WTC11 (cell line): ENCODE data around the gene ITGA1. TPM values are rescaled to one million over a fixed set of nuclear protein-coding genes. Genes with fewer than 3 reads are reported as not detected.

Experiments
- ATAC-seq: fragments of 200-7000 bp; cut with Tn5 transposase; 2 replicates; pipeline ENCODE4 v1.10.0; 2021; ENCODE audit warnings: mild to moderate bottlenecking, moderate library complexity
- CTCF ChIA-PET: fragments of 300-600 bp; sonication (Branson Sonifier 250); formaldehyde crosslinking; loops from one replicate; lab custom pipeline; 2021; ENCODE audit warnings: antibody characterized with exemption; lab: Charles Lee
- POLR2A ChIA-PET: fragments of 350-600 bp; sonication (Branson Sonifier 250); formaldehyde crosslinking; loops from one replicate; lab custom pipeline; 2021; ENCODE audit warnings: antibody characterized with exemption; lab: Charles Lee
- DNase-seq: peaks from one replicate; pipeline ENCODE4 v3.0.0; 2021; ENCODE audit warnings: low spot score
- H3K27ac Mint-ChIP-seq: 2 replicates; pipeline ENCODE4 v1.8.0; 2021; ENCODE audit warnings: mixed read lengths
- H3K27me3 Mint-ChIP-seq: 2 replicates; pipeline ENCODE4 v1.8.0; 2021; ENCODE audit warnings: low read depth, mild to moderate bottlenecking, moderate library complexity, mixed read lengths
- H3K36me3 Mint-ChIP-seq: 2 replicates; pipeline ENCODE4 v1.8.0; 2021; ENCODE audit warnings: mixed read lengths
- H3K4me1 Mint-ChIP-seq: 2 replicates; pipeline ENCODE4 v1.8.0; 2022; ENCODE audit warnings: mixed read lengths
- H3K4me3 Mint-ChIP-seq: 2 replicates; pipeline ENCODE4 v1.8.0; 2021; ENCODE audit warnings: mild to moderate bottlenecking, moderate library complexity, mixed read lengths
- H3K9me3 Mint-ChIP-seq: 2 replicates; pipeline ENCODE4 v1.8.0; 2021; ENCODE audit warnings: mixed read lengths
- CBFB ChIP-seq: sonication (generic); formaldehyde crosslinking; IDR thresholded peaks from 2 replicates; pipeline ENCODE4 v1.8.1; 2022; ENCODE audit warnings: mild to moderate bottlenecking, low read depth, missing genetic modification reagents
- CDX4 ChIP-seq: fragments of 250-450 bp; sonication (Bioruptor Pico); IDR thresholded peaks from 2 replicates; pipeline ENCODE4 v1.9.0; 2021; ENCODE audit warnings: moderate library complexity, mild to moderate bottlenecking, inconsistent platforms, borderline replicate concordance
- ELF4 ChIP-seq: sonication (generic); formaldehyde crosslinking; IDR thresholded peaks from 2 replicates; pipeline ENCODE4 v1.8.1; 2022; ENCODE audit warnings: low read depth, mild to moderate bottlenecking, moderate library complexity, missing genetic modification reagents
- FOXJ3 ChIP-seq: sonication (generic); formaldehyde crosslinking; IDR thresholded peaks from 2 replicates; pipeline ENCODE4 v1.9.0; 2021; ENCODE audit warnings: missing genetic modification reagents, mild to moderate bottlenecking, borderline replicate concordance
- GTF2I ChIP-seq: fragments of 250-450 bp; sonication (Bioruptor Pico); conservative IDR thresholded peaks from 2 replicates; pipeline ENCODE4 v1.4.0; 2021; ENCODE audit warnings: mild to moderate bottlenecking
- HMGXB4 ChIP-seq: sonication (generic); formaldehyde crosslinking; IDR thresholded peaks from 2 replicates; pipeline ENCODE4 v1.8.1; 2023; ENCODE audit warnings: mild to moderate bottlenecking, moderate library complexity, missing genetic modification reagents
- KAT7 ChIP-seq: sonication (generic); formaldehyde crosslinking; IDR thresholded peaks from 2 replicates; pipeline ENCODE4 v1.8.1; 2023; ENCODE audit warnings: missing genetic modification reagents, mild to moderate bottlenecking, borderline replicate concordance
- NFYB ChIP-seq: sonication (generic); formaldehyde crosslinking; conservative IDR thresholded peaks from 2 replicates; pipeline ENCODE4 v1.8.0; 2022; ENCODE audit warnings: low read depth, missing genetic modification reagents
- NR1H2 ChIP-seq: sonication (generic); formaldehyde crosslinking; IDR thresholded peaks from 2 replicates; pipeline ENCODE4 v1.9.0; 2021; ENCODE audit warnings: mild to moderate bottlenecking, moderate library complexity, missing genetic modification reagents
- OVOL2 ChIP-seq: fragments of 250-450 bp; sonication (Bioruptor Pico); IDR thresholded peaks from 2 replicates; pipeline ENCODE4 v1.9.0; 2021; ENCODE audit warnings: mild to moderate bottlenecking, borderline replicate concordance
- PREB ChIP-seq: sonication (generic); formaldehyde crosslinking; IDR thresholded peaks from 2 replicates; pipeline ENCODE4 v1.8.1; 2022; ENCODE audit warnings: mild to moderate bottlenecking, missing genetic modification reagents, moderate library complexity, borderline replicate concordance
- PRRX2 ChIP-seq: fragments of 250-450 bp; sonication (Bioruptor Pico); IDR thresholded peaks from 2 replicates; pipeline ENCODE4 v1.8.0; 2021; ENCODE audit warnings: mild to moderate bottlenecking
- USF1 ChIP-seq: sonication (generic); formaldehyde crosslinking; IDR thresholded peaks from 2 replicates; pipeline ENCODE4 v1.8.0; 2022; ENCODE audit warnings: mild to moderate bottlenecking, missing genetic modification reagents
- ZNF121 ChIP-seq: sonication (generic); formaldehyde crosslinking; IDR thresholded peaks from 2 replicates; pipeline ENCODE4 v1.8.0; 2023; ENCODE audit warnings: missing genetic modification reagents
- ZNF281 ChIP-seq: sonication (generic); formaldehyde crosslinking; IDR thresholded peaks from 2 replicates; pipeline ENCODE4 v1.8.0; 2023; ENCODE audit warnings: mild to moderate bottlenecking, missing genetic modification reagents
- total RNA-seq: library from RNA; stranded (reverse); gene quantifications from 3 replicates; pipeline ENCODE4 v1.2.3, GENCODE V29; 2021
- TF ChIP-seq, protein P1 (sequence below): sonication (generic); formaldehyde crosslinking; IDR thresholded peaks from 2 replicates; pipeline ENCODE4 v1.8.1; 2022; ENCODE audit warnings: missing genetic modification reagents, borderline replicate concordance

The ITGA1 gene
- total RNA-seq, 1 experiment from 2014 or later = 6.5 TPM

DNA sequence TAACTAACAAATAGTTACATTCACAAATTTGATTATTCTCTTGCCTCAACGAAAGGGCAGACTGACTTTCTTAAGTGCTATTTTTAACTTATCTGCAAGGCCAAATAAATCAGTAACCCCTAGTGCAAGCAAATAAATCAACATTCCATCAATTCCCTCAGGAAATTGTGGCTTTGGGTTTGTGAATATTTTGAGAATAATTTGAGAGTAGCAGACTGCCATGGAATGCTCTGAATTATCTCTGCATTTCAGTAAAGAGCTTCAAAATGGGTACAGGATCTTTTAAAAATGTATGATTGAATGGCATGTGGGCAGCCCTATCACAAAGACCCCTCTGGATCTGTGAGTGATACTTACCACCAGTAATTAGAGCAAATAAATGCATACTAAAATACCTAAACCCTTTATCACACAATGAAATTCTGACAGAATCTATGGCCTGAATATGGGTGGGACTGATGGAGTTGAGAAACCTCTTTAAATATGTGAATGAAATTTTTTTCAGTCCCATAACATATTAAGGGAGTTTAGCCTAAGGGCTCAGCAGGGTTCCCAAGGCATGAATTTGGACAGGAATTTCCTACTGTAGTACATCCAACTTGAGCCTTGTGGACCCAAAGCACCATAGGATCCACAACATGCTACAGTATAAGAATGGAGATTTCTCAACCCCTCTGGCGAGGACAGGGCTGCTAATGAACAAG, 109.0 kb downstream of the ITGA1 start:
- no peak for DNase-seq
- CTCF ChIA-PET = no interaction called here
- POLR2A ChIA-PET = no interaction called here

More for the DNA sequence above, 109.0 kb downstream of the ITGA1 start:
- no peaks in the 10 kb centered on the region for H3K36me3 Mint-ChIP-seq
- no peaks in the 10 kb centered on the region for H3K9me3 Mint-ChIP-seq
- TF ChIP-seq, protein P1, sequence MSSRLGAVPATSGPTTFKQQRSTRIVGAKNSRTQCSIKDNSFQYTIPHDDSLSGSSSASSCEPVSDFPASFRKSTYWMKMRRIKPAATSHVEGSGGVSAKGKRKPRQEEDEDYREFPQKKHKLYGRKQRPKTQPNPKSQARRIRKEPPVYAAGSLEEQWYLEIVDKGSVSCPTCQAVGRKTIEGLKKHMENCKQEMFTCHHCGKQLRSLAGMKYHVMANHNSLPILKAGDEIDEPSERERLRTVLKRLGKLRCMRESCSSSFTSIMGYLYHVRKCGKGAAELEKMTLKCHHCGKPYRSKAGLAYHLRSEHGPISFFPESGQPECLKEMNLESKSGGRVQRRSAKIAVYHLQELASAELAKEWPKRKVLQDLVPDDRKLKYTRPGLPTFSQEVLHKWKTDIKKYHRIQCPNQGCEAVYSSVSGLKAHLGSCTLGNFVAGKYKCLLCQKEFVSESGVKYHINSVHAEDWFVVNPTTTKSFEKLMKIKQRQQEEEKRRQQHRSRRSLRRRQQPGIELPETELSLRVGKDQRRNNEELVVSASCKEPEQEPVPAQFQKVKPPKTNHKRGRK (CRISPR knock-in tag) = no peak
- TF ChIP-seq FOXJ3 (CRISPR knock-in tag) = no peak
- no peak for TF ChIP-seq OVOL2 (CRISPR knock-in tag)
- TF ChIP-seq NFYB (CRISPR knock-in tag) = no peak
- TF ChIP-seq HMGXB4 (CRISPR knock-in tag) = no peak
- TF ChIP-seq ZNF121 = no peak
- no peak for TF ChIP-seq CBFB (CRISPR knock-in tag)
- TF ChIP-seq ELF4 (CRISPR knock-in tag) = no peak
- no peak for TF ChIP-seq USF1 (CRISPR knock-in tag)
- TF ChIP-seq NR1H2 (CRISPR knock-in tag) = no peak
- TF ChIP-seq GTF2I (CRISPR knock-in tag) = no peak
- no peak for TF ChIP-seq CDX4 (CRISPR knock-in tag)
- no peak for TF ChIP-seq ZNF281 (CRISPR knock-in tag)
- no peak for TF ChIP-seq PRRX2 (CRISPR knock-in tag)
- no peak for TF ChIP-seq KAT7 (CRISPR knock-in tag)
- TF ChIP-seq PREB (CRISPR knock-in tag) = no peak
- peaks cover 6% of the 10 kb centered on the region for H3K4me1 Mint-ChIP-seq
- H3K27ac Mint-ChIP-seq = no peak overlapping the region
- H3K27me3 Mint-ChIP-seq = no peaks in the 10 kb centered on the region
- no peak for ATAC-seq
- H3K4me3 Mint-ChIP-seq = no peak overlapping the region
